ENCODE measurements around the gene RUNX3. TPM values are rescaled to one million over a fixed set of nuclear protein-coding genes. Genes with fewer than 3 reads are reported as not detected.

The RUNX3 gene
- polyA plus RNA-seq, 1 donor (not counting 4 experiments of a cell fraction or from before 2014, with no cell fraction given): not detected

DNA sequence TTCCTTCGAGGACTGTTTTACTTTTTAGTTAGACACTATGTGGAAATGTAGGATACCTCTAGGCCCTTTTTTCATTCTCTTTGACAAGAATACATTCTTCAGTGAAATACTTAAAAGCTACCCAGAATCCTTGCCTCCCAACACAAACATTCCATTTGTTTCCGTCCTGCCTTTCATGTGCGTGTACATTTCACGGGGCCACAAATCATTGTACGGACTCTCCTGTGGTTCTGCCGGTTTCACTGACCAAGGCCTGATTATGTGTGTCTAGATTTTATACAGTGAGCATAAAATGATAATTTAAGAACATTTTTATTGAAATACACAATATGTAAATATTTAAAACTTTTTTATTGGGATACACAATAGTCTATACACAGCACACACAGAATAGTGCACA lies 76.4 kb downstream of the RUNX3 start:
- Histone ChIP-seq H3K79me2 (ENCODE audit: control insufficient read depth, insufficient read depth, low read length) (no peaks in the 10 kb centered on the region), H3K4me2 (ENCODE audit: control insufficient read depth, extremely low read depth, insufficient read depth, low read depth, low read length) (no peak overlapping the region), H3K36me3 (ENCODE audit: control insufficient read depth in 2 of 2, extremely low read depth in 1 of 2, insufficient read depth in 2 of 2, low read length in 2 of 2) (no peaks in the 10 kb centered on the region), H3K4me1 (ENCODE audit: control insufficient read depth, extremely low read depth, insufficient read depth, low read length) (no peaks in the 10 kb centered on the region), H3K27ac (ENCODE audit: control insufficient read depth, insufficient read depth, low read length) (no peak overlapping the region), H2AFZ (ENCODE audit: control insufficient read depth, low read length) (no peak overlapping the region), H3K4me3 (ENCODE audit: control insufficient read depth in 2 of 3, extremely low read depth in 1 of 3, insufficient read depth in 2 of 3, low read depth in 1 of 3, low read length in 3 of 3) (no peak overlapping the region), H3K27me3 (ENCODE audit: control insufficient read depth, extremely low read depth, insufficient read depth, low read length) (peaks cover 6% of the 10 kb centered on the region), H3K9me3 (ENCODE audit: control insufficient read depth, low read depth, low read length) (no peaks in the 10 kb centered on the region), H4K20me1 (ENCODE audit: control insufficient read depth, extremely low read depth, insufficient read depth, low read length) (no peaks in the 10 kb centered on the region), H3K9me1 (ENCODE audit: control insufficient read depth, extremely low read depth, insufficient read depth, low read length) (no peaks in the 10 kb centered on the region), H3K9ac (ENCODE audit: control insufficient read depth, extremely low read depth, insufficient read depth, low read length) (no peak overlapping the region)
- no peak for DNase-seq (ENCODE audit: low read depth, low spot score)
- dilution Hi-C loops (cut with MboI; ENCODE audit: extremely low pct_ligation_motif_present, low sequenced_read_pairs): no loop called here
- TF ChIP-seq EZH2 (IDR thresholded peaks at IDR 0.05; ENCODE audit: low read length): no peak
- TF ChIP-seq, protein P1, sequence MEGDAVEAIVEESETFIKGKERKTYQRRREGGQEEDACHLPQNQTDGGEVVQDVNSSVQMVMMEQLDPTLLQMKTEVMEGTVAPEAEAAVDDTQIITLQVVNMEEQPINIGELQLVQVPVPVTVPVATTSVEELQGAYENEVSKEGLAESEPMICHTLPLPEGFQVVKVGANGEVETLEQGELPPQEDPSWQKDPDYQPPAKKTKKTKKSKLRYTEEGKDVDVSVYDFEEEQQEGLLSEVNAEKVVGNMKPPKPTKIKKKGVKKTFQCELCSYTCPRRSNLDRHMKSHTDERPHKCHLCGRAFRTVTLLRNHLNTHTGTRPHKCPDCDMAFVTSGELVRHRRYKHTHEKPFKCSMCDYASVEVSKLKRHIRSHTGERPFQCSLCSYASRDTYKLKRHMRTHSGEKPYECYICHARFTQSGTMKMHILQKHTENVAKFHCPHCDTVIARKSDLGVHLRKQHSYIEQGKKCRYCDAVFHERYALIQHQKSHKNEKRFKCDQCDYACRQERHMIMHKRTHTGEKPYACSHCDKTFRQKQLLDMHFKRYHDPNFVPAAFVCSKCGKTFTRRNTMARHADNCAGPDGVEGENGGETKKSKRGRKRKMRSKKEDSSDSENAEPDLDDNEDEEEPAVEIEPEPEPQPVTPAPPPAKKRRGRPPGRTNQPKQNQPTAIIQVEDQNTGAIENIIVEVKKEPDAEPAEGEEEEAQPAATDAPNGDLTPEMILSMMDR (optimal IDR thresholded peaks at IDR 0.05 in 1 of 3, IDR thresholded peaks at IDR 0.05 in 1 of 3, conservative IDR thresholded peaks at IDR 0.05 in 1 of 3; ENCODE audit: extremely low read depth in 1 of 3, insufficient read depth in 2 of 3, low read length in 3 of 3): no peak
- no peak for FAIRE-seq

DNA sequence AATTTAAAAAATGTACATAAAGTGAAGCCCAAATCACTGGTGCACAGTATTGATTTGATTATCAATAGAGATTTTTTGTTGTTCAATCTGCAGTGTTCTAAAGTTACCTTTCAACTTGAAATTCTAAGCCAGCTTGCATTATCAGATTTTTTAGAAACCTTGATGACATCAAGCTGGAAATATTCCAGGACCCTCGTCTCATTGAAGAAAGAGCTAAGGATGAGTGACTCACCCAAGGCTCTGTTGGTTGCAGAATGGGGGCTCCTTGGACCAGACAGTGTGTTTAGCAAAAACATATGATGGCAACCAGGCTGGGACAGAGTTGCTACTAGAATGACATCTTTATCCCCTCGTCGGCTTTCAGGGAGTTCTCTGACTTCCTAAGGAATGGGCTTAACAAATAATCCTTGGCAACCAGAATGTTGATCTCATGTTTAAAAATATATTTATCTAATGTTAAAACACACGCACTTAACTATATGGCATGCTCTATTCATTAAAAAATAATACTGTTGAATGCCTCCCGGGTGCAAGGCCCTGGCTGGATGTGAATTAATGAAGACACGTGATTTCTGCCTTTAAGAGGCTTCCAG lies 79.7 kb downstream of the RUNX3 start:
- Histone ChIP-seq H3K9me3 (ENCODE audit: control insufficient read depth, low read depth, low read length) (no peaks in the 10 kb centered on the region), H3K4me1 (ENCODE audit: control insufficient read depth, extremely low read depth, insufficient read depth, low read length) (no peaks in the 10 kb centered on the region), H3K9me1 (ENCODE audit: control insufficient read depth, extremely low read depth, insufficient read depth, low read length) (no peaks in the 10 kb centered on the region), H3K79me2 (ENCODE audit: control insufficient read depth, insufficient read depth, low read length) (no peaks in the 10 kb centered on the region), H4K20me1 (ENCODE audit: control insufficient read depth, extremely low read depth, insufficient read depth, low read length) (no peaks in the 10 kb centered on the region), H3K4me3 (ENCODE audit: control insufficient read depth in 2 of 3, extremely low read depth in 1 of 3, insufficient read depth in 2 of 3, low read depth in 1 of 3, low read length in 3 of 3) (no peak overlapping the region), H3K36me3 (ENCODE audit: control insufficient read depth in 2 of 2, extremely low read depth in 1 of 2, insufficient read depth in 2 of 2, low read length in 2 of 2) (peaks cover 0 to 2% of the 10 kb centered on the region in 2 experiments), H3K27me3 (ENCODE audit: control insufficient read depth, extremely low read depth, insufficient read depth, low read length) (no peaks in the 10 kb centered on the region), H3K9ac (ENCODE audit: control insufficient read depth, extremely low read depth, insufficient read depth, low read length) (no peak overlapping the region), H3K4me2 (ENCODE audit: control insufficient read depth, extremely low read depth, insufficient read depth, low read depth, low read length) (no peak overlapping the region), H2AFZ (ENCODE audit: control insufficient read depth, low read length) (no peak overlapping the region), H3K27ac (ENCODE audit: control insufficient read depth, insufficient read depth, low read length) (no peak overlapping the region)
- dilution Hi-C loops (cut with MboI; ENCODE audit: extremely low pct_ligation_motif_present, low sequenced_read_pairs): no loop called here
- TF ChIP-seq EZH2 (IDR thresholded peaks at IDR 0.05; ENCODE audit: low read length): no peak
- TF ChIP-seq, protein P1 (optimal IDR thresholded peaks at IDR 0.05 in 1 of 3, IDR thresholded peaks at IDR 0.05 in 1 of 3, conservative IDR thresholded peaks at IDR 0.05 in 1 of 3; ENCODE audit: extremely low read depth in 1 of 3, insufficient read depth in 2 of 3, low read length in 3 of 3): no peak
- FAIRE-seq: no peak
- DNase-seq (ENCODE audit: low read depth, low spot score): no peak

All from keratinocyte (primary cell).